K562 (cell line): ENCODE data around the gene CPED1. TPM values are rescaled to one million over a fixed set of nuclear protein-coding genes. Genes with fewer than 3 reads are reported as not detected.

Source experiments
- ATAC-seq: fragments of 200-7000 bp; cut with Tn5 transposase; 3 replicates; pipeline ENCODE4 v1.9.1; 2020; ENCODE audit warnings: moderate library complexity
- BruUV-seq: library from RNA; stranded (reverse); fragments of 400-500 nt; replicated peaks from 2 replicates; lab custom pipeline; 2021; lab: Mats Ljungman, UMichigan
- CTCF ChIA-PET: fragments of 300-600 bp; formaldehyde crosslinking; extraction: SDS; loops from one replicate; lab custom pipeline; 2021; ENCODE audit warnings: low intra/inter-chr PET ratio; lab: Yijun Ruan, JAX
- POLR2A ChIA-PET: fragments of 300-600, 350-650 bp; sonication (Branson Sonifier 250); formaldehyde crosslinking; extraction: SDS; loops from one replicate; lab custom pipeline; 2021; ENCODE audit warnings: antibody characterized with exemption, inconsistent platforms; lab: Yijun Ruan, JAX
- DNase-seq, 4 experiments: peaks; one replicate each; pipeline versions ENCODE4 v3.0.0 to v3.0.0-alpha.2; 2011 to 2018; ENCODE audit warnings: low spot score in 3 of 4, mixed read lengths in 3 of 4; ENCODE audit errors: extremely low read depth in 1 of 4
- FAIRE-seq: peaks from 2 replicates; lab custom pipeline; 2011; peaks lifted over from hg19 to GRCh38; lab: Jason Lieb, UNC
- H2AFZ ChIP-seq: 2 replicates; pipeline ENCODE4 v1.6.0; 2011; ENCODE audit warnings: low read depth, low read length, control low read depth, inconsistent platforms
- H3K27ac ChIP-seq: fragments of 200-600 bp; 3 replicates; pipeline ENCODE4 v1.8.0; 2011; ENCODE audit warnings: low read depth, mild to moderate bottlenecking, control low read depth, inconsistent platforms, low read length, moderate library complexity, mixed read lengths; ENCODE audit errors: extremely low read depth
- H3K27me3 ChIP-seq, 2 experiments: fragments of 300-600 bp in 1 of 2; 2 replicates in 1 of 2; 3 replicates in 1 of 2; pipeline versions ENCODE4 v1.6.0 to v1.8.0; 2011; ENCODE audit warnings: inconsistent platforms in 2 of 2, low read length in 2 of 2, mild to moderate bottlenecking in 1 of 2, mixed read lengths in 1 of 2, moderate library complexity in 1 of 2; ENCODE audit not compliant: control insufficient read depth in 2 of 2, insufficient read depth in 2 of 2
- H3K36me3 ChIP-seq: fragments of 300-600 bp; 3 replicates; pipeline ENCODE4 v1.8.0; 2011; ENCODE audit warnings: mild to moderate bottlenecking, low read length, inconsistent platforms; ENCODE audit not compliant: control insufficient read depth, insufficient read depth
- H3K4me1 ChIP-seq, 2 experiments: fragments of 200-600 bp in 1 of 2; replicated peaks in 1 of 2; 2 replicates in 1 of 2; 3 replicates in 1 of 2; pipeline versions ENCODE4 v1.5.1 to v1.8.0; 2011; ENCODE audit warnings: inconsistent platforms in 2 of 2, low read length in 2 of 2, mild to moderate bottlenecking in 1 of 2, mixed read lengths in 1 of 2, moderate library complexity in 1 of 2; ENCODE audit not compliant: control insufficient read depth in 2 of 2, insufficient read depth in 2 of 2
- H3K4me2 ChIP-seq: 2 replicates; pipeline ENCODE4 v1.6.1; 2011; ENCODE audit warnings: low read length, control low read depth, inconsistent platforms, mixed read lengths; ENCODE audit not compliant: insufficient read depth
- H3K4me3 ChIP-seq: fragments of 200-600 bp; sonication (generic), shearing (Covaris generic); 2 replicates; pipeline ENCODE4 v1.5.1; 2016; ENCODE audit warnings: control low read depth, inconsistent platforms
- H3K79me2 ChIP-seq: fragments of 200-600 bp; 3 replicates; pipeline ENCODE4 v1.8.0; 2011; ENCODE audit warnings: low read length, inconsistent platforms; ENCODE audit not compliant: control insufficient read depth, insufficient read depth
- H3K9ac ChIP-seq, 2 experiments: 2 replicates each; pipeline versions ENCODE4 v1.6.0 to v1.6.1; 2011; ENCODE audit warnings: low read depth in 2 of 2, low read length in 2 of 2, control low read depth in 1 of 2, inconsistent platforms in 1 of 2, mild to moderate bottlenecking in 1 of 2, mixed read lengths in 1 of 2; ENCODE audit not compliant: insufficient read depth in 1 of 2
- H3K9me1 ChIP-seq: one replicate; pipeline ENCODE4 v1.6.0; 2011; ENCODE audit warnings: inconsistent platforms, mild to moderate bottlenecking, low read length, moderate library complexity; ENCODE audit not compliant: control insufficient read depth, insufficient read depth
- H3K9me3 ChIP-seq: replicated peaks from 2 replicates; pipeline ENCODE4 v1.5.1; 2011; ENCODE audit warnings: low read depth, low read length, inconsistent platforms; ENCODE audit not compliant: control insufficient read depth, insufficient read depth
- H4K20me1 ChIP-seq: replicated peaks from 2 replicates; pipeline ENCODE4 v1.6.1; 2011; ENCODE audit warnings: low read length, inconsistent platforms, mixed read lengths; ENCODE audit not compliant: control insufficient read depth, insufficient read depth
- AFF4 ChIP-seq: sonication (generic); formaldehyde crosslinking; IDR thresholded peaks from 2 replicates; pipeline ENCODE4 v1.8.0; 2023; ENCODE audit warnings: mild to moderate bottlenecking, missing genetic modification reagents
- KLF10 ChIP-seq: fragments of 250-450 bp; sonication (Bioruptor Pico); IDR thresholded peaks from 2 replicates; pipeline ENCODE4 v1.6.1; 2021; ENCODE audit warnings: matching md5 sums
- POLR2H ChIP-seq: IDR thresholded peaks from 2 replicates; pipeline ENCODE4 v1.6.1; 2016; ENCODE audit warnings: missing genetic modification characterization, low read depth, mild to moderate bottlenecking, control low read depth, missing compliant biosample characterization, moderate library complexity
- in situ Hi-C: fragments of 300-500 bp; cut with MboI; formaldehyde crosslinking; loops from 4 replicates; pipeline ENCODE4 v1.15.0; 2018; ENCODE audit warnings: inconsistent platforms, mixed read lengths
- intact Hi-C: fragments of 100-400 bp; cut with micrococcal nuclease; formaldehyde crosslinking; loops from 2 replicates; pipeline ENCODE4 v1.14.2; 2022
- polyA plus RNA-seq, 8 experiments: library from polyadenylated mRNA; depleted of rRNA in 4 of 8; stranded (reverse) in 5 of 8; unstranded in 3 of 8; fragments of >200 nt; fragmentation: Nextera tagmentation in 2 of 8; fragmentation: Illumina TruSeq in 1 of 8; extraction: Ambion mirVana in 2 of 8; extraction: Trizol in 1 of 8; gene quantifications; 2 replicates each; pipeline versions ENCODE4 v1.2.1 to v1.2.3, GENCODE V29; 2011 to 2014; ENCODE audit warnings: inconsistent platforms in 1 of 8, missing spikeins in 1 of 8
- total RNA-seq, 7 experiments: library from RNA; depleted of rRNA in 6 of 7; stranded (reverse); fragments of >200 nt in 6 of 7; fragmentation: Illumina TruSeq in 2 of 7; extraction: Trizol in 2 of 7; gene quantifications; 2 replicates each; pipeline versions ENCODE4 v1.2.1 to v1.2.3, GENCODE V29; 2011 to 2021; ENCODE audit warnings: low replicate concordance in 1 of 7
- TF ChIP-seq, protein P1 (sequence below): fragments of 450-650 bp; formaldehyde crosslinking; conservative IDR thresholded peaks from 2 replicates; pipeline ENCODE4 v1.4.0; 2022; ENCODE audit warnings: mild to moderate bottlenecking, missing genetic modification characterization

The CPED1 gene
- total and polyA plus RNA-seq, 9 of the 15 experiments (the other 6 are each of a cell fraction or from before 2014, with no cell fraction given) = 195 to 393 (median 290) TPM

GRCh38 chr7:121182281-121182680, 193.8 kb downstream of the CPED1 start (continued):
- TF ChIP-seq, protein P1, sequence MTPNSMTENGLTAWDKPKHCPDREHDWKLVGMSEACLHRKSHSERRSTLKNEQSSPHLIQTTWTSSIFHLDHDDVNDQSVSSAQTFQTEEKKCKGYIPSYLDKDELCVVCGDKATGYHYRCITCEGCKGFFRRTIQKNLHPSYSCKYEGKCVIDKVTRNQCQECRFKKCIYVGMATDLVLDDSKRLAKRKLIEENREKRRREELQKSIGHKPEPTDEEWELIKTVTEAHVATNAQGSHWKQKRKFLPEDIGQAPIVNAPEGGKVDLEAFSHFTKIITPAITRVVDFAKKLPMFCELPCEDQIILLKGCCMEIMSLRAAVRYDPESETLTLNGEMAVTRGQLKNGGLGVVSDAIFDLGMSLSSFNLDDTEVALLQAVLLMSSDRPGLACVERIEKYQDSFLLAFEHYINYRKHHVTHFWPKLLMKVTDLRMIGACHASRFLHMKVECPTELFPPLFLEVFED (CRISPR knock-in tag) = peak; percentile 80
- 0 out of 2 replicates have a peak, but pooled peaks have one; percentile 13 for TF ChIP-seq AFF4 (CRISPR knock-in tag)

GRCh38 chr7:121182902-121183301, 194.4 kb downstream of the CPED1 start:
- peaks cover 7% of the 10 kb centered on the region; the same call in 1 of the 2 replicates for H4K20me1 ChIP-seq
- no peaks in the 10 kb centered on the region for H3K4me1 ChIP-seq
- no peaks in the 10 kb centered on the region for H3K9me1 ChIP-seq
- H3K36me3 ChIP-seq = peaks cover 89% of the 10 kb centered on the region
- no peaks in the 10 kb centered on the region for H3K9me3 ChIP-seq
- H3K4me2 ChIP-seq = no peak overlapping the region
- no peak for TF ChIP-seq KLF10 (CRISPR knock-in tag)
- 0 out of 2 replicates have a peak, but pooled peaks have one; percentile 13 for TF ChIP-seq POLR2H
- ATAC-seq (no peak), DNase-seq (no peak), FAIRE-seq (no peak)
- intact Hi-C loops = no loop called here
- H3K79me2 ChIP-seq = peaks cover 86% of the 10 kb centered on the region
- POLR2A ChIA-PET = interaction anchor here (0.6 to 1.3 kb wide), 2 partner anchors 16 to 133 kb away, joined by 3 to 4 read pairs; no protein-coding TSS in a partner anchor
- H2AFZ ChIP-seq = no peak overlapping the region
- CTCF ChIA-PET = no interaction called here
- BruUV-seq = no TSS peak
- no peak overlapping the region for H3K4me3 ChIP-seq
- H3K27ac ChIP-seq = no peak overlapping the region
- in situ Hi-C loops = no loop called here
- no peak overlapping the region for H3K9ac ChIP-seq
- H3K27me3 ChIP-seq = no peaks in the 10 kb centered on the region
